Epithelial cell of esophagus (primary cell): ENCODE results near the gene GPRC5A.
A peak's percentile ranks its signal among the peaks of the same experiment; 100 is the strongest.
"Not testable (repeated sequence)": the region's sequence is repeated elsewhere in the genome, so short reads cannot be mapped to it uniquely, and the experiment has no call there.

Experiments
- DNase-seq: peaks from one replicate; pipeline ENCODE4 v3.0.0; 2010; ENCODE audit warnings: low read depth
- H3K4me3 ChIP-seq: 2 replicates; pipeline ENCODE4 v1.5.1; 2011; ENCODE audit warnings: mild to moderate bottlenecking, low read length, control low read depth
- TF ChIP-seq, protein P1 (sequence below): IDR thresholded peaks from 2 replicates; pipeline ENCODE4 v1.5.1; 2011; ENCODE audit warnings: low read depth, mild to moderate bottlenecking, low read length, control low read depth, inconsistent platforms; ENCODE audit not compliant: insufficient read depth; ENCODE audit errors: missing control alignments

The GPRC5A gene

GRCh38 chr12:12891080-12891880, at the start of gene GPRC5A:
TSS of gene GPRC5A (plus strand) at chr12:12891562. CDS start at chr12:12908250, 16,688 bp downstream.
- TF ChIP-seq, protein P1, sequence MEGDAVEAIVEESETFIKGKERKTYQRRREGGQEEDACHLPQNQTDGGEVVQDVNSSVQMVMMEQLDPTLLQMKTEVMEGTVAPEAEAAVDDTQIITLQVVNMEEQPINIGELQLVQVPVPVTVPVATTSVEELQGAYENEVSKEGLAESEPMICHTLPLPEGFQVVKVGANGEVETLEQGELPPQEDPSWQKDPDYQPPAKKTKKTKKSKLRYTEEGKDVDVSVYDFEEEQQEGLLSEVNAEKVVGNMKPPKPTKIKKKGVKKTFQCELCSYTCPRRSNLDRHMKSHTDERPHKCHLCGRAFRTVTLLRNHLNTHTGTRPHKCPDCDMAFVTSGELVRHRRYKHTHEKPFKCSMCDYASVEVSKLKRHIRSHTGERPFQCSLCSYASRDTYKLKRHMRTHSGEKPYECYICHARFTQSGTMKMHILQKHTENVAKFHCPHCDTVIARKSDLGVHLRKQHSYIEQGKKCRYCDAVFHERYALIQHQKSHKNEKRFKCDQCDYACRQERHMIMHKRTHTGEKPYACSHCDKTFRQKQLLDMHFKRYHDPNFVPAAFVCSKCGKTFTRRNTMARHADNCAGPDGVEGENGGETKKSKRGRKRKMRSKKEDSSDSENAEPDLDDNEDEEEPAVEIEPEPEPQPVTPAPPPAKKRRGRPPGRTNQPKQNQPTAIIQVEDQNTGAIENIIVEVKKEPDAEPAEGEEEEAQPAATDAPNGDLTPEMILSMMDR: peak; percentile 17
- H3K4me3 ChIP-seq: peak within 1 kb of the TSS; percentile 67
- DNase-seq: peak; percentile 91

DNA sequence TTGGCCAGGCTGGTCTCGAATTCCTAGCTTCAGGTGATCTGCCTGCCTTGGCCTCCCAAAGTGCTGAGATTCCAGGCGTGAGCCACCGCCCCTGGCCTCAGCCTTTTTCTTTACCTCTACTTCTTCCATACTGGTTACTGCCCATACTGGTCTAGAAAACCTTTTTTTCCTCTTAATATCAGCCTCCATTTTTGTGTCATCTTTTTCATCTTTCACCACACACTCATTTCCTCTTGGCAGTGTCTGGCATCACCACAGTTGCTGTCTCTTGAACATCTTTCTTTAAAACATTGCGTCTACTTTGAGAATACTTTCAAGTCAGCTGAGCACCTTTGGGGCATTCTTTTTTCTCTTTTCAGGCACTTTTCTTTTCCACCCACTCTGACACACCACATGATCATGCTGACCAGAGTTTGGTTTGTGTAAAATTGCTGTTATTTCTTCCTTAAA, 45.5 kb upstream of the GPRC5A start:
- DNase-seq: no peak
- TF ChIP-seq, protein P1: no peak
- H3K4me3 ChIP-seq: no peak overlapping the region

DNA sequence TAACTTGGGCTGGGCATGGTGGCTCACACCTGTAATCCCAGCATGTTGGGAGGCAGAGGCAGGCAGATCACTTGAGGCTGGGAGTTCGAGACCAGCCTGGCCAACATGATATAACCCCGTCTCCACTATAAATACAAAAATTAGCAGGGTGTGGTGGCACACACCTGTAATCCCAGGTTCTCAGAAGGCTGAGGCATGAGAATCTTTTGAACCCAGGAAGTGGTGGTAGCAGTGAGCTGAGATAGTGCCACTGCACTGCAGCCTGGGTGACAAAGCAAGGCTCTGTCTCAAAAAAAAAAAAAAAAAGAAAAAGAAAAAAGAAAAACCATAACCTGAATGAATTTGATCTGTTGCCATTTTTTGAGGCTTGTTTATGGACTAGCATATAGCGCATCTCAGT, 44.6 kb upstream of the GPRC5A start:
- DNase-seq, H3K4me3 ChIP-seq: not testable (repeated sequence)

DNA sequence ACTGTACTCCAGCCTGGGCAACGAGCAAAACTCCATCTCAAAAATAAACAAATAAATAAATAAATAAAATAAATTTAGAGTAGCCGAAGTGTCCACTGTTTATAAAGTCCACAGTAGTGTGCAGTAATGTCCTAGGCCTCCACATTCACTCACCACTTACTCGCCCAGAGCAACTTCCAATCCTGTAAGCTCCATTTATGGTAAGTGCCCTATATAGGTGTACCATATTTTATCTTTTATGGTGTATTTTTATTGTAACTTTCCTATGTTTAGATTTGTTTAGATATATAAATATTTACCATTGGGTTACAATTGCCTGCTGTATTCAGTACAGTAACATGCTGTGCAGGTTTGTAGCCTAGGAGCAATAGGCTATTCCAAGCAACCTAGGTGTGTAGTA, 37.9 kb upstream of the GPRC5A start:
- no peak overlapping the region for H3K4me3 ChIP-seq
- DNase-seq: no peak
- TF ChIP-seq, protein P1: no peak

DNA sequence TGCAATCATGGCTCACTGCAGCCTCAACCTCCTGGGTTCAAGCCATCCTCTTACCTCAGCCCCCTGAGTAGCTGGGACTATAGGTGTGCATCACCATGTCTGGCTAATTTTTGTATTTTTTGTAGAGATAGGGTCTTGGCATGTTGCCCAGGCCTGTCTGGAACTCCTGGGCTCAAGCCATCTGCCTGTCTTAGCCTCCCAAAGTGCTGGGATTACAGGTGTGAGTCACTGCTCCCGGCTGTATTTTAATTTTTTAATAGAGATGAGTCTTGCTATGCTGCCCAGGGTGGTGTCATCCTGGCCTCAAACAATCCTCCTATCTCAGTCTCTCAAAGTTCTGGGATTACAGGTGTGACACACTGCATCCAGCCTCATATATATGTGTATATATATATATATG, 31.7 kb upstream of the GPRC5A start:
- no peak overlapping the region for H3K4me3 ChIP-seq
- peak; percentile 51 for DNase-seq
- TF ChIP-seq, protein P1: no peak

GRCh38 chr12:12864243-12864642, 27.1 kb upstream of the GPRC5A start:
- TF ChIP-seq, protein P1: no peak

GRCh38 chr12:12868477-12869235, 22.7 kb upstream of the GPRC5A start:
- H3K4me3 ChIP-seq: no peak overlapping the region
- DNase-seq: no peak
- TF ChIP-seq, protein P1: no peak

More at GRCh38 chr12:12864243-12864642, 27.1 kb upstream of the GPRC5A start:
- no peak for DNase-seq
- H3K4me3 ChIP-seq: no peak overlapping the region
